ENCODE measurements around the gene SLC22A5.
"Not testable (repeated sequence)": the region's sequence is repeated elsewhere in the genome, so short reads cannot be mapped to it uniquely, and the experiment has no call there.

GRCh38 chr5:132415516-132415915 lies 46.0 kb downstream of the SLC22A5 start:
- TF ChIP-seq, protein P1, sequence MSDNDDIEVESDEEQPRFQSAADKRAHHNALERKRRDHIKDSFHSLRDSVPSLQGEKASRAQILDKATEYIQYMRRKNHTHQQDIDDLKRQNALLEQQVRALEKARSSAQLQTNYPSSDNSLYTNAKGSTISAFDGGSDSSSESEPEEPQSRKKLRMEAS (IDR thresholded peaks at IDR 0.05; ENCODE audit: insufficient read depth, insufficient read length): not testable (repeated sequence)
- TF ChIP-seq, protein P2, sequence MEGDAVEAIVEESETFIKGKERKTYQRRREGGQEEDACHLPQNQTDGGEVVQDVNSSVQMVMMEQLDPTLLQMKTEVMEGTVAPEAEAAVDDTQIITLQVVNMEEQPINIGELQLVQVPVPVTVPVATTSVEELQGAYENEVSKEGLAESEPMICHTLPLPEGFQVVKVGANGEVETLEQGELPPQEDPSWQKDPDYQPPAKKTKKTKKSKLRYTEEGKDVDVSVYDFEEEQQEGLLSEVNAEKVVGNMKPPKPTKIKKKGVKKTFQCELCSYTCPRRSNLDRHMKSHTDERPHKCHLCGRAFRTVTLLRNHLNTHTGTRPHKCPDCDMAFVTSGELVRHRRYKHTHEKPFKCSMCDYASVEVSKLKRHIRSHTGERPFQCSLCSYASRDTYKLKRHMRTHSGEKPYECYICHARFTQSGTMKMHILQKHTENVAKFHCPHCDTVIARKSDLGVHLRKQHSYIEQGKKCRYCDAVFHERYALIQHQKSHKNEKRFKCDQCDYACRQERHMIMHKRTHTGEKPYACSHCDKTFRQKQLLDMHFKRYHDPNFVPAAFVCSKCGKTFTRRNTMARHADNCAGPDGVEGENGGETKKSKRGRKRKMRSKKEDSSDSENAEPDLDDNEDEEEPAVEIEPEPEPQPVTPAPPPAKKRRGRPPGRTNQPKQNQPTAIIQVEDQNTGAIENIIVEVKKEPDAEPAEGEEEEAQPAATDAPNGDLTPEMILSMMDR (IDR thresholded peaks at IDR 0.05; ENCODE audit: extremely low read depth in 1 of 2, insufficient read depth in 1 of 2, low read depth in 1 of 2, low read length in 2 of 2): not testable (repeated sequence)
- TF ChIP-seq POLR2A (IDR thresholded peaks at IDR 0.05; ENCODE audit: low read depth, low read length); JUN (IDR thresholded peaks at IDR 0.05; ENCODE audit: borderline replicate concordance, insufficient read depth, insufficient read length, low read depth): not testable (repeated sequence)
